HG03066 (cell line): Measurements from ENCODE around the gene NFXL1.
A peak's percentile ranks its signal among the peaks of the same experiment; 100 is the strongest.
"Not testable (repeated sequence)": the region's sequence is repeated elsewhere in the genome, so short reads cannot be mapped to it uniquely, and the experiment has no call there.

ENCODE experiments used
- ATAC-seq: cut with Tn5 transposase; IDR thresholded peaks from one replicate; pipeline ENCODE4 v1.9.1; 2021; ENCODE audit warnings: low read depth; ENCODE audit not compliant: unreplicated experiment

The NFXL1 gene

GRCh38 chr4:47914220-47914925 lies at the start of gene NFXL1:
Gene NFXL1 (minus strand): TSS chr4:47914583. CDS start chr4:47914203, 380 bp downstream.
- peak; percentile 96 for ATAC-seq

- ATAC-seq = no peak
Observed at GRCh38 chr4:47954677-47955076, 40.3 kb upstream of the NFXL1 start.

GRCh38 chr4:47954245-47954644 lies 39.9 kb upstream of the NFXL1 start:
- ATAC-seq = no peak

GRCh38 chr4:47945930-47946726 lies 31.7 kb upstream of the NFXL1 start:
- ATAC-seq = no peak

DNA sequence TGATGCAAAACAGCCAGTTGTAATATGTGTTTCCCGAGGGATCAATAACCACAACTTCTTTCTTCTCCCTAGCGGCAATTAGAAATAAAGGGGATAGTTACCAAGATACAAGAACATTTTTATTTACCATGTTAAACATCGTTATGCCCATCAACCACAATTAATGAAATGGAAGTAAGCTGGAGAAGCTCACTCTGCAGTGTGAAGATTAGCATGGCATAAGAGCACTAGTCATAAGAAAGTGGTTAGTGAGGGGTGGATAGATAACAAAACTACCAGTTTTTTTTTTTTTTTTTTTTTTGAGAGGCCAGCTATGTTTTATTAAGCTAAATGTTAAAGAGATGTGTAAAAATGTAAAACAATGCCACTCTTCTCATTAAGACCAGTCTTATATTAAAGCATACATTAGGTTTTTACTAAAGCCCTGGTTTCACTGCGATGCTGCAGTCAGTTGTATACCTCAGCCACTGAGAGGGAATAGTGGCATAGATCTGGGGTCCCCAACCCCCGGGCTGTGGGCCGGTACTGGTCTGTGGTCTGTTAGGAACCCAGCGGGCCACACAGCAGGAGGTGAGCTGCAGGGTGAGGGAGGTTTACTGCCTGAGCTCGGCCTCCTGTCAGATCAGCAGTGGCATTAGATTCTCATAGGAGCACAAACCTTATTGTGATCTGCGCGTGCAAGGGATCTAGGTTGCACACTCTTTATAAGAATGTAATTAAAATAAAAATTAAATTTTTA lies 27.9 kb upstream of the NFXL1 start:
- no peak for ATAC-seq

- no peak for ATAC-seq
Observed at GRCh38 chr4:47939456-47939855, 25.1 kb upstream of the NFXL1 start.

- ATAC-seq = no peak
Observed at GRCh38 chr4:47936336-47936735, 22.0 kb upstream of the NFXL1 start.

DNA sequence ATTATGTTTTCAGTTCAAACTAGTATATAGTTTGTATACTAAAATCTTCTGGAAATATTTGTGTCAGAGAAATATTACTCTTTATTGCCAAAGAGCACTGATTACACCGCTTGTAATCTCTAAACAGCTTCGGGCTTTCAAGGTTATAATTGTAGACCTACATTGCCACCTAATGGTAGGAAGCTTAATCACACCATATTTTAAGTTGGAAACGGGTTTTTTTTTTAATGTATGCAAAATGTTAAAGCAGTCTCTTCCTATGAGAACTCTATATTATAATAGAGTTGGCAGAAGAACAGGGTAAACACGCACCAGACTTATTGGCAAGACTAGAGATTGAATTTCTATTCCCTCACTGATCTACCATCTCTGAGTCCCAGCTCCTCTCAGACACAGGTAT lies 19.5 kb upstream of the NFXL1 start:
- ATAC-seq = peak; percentile 55

- ATAC-seq = no peak
Observed at GRCh38 chr4:47930971-47931804, 16.8 kb upstream of the NFXL1 start.

DNA sequence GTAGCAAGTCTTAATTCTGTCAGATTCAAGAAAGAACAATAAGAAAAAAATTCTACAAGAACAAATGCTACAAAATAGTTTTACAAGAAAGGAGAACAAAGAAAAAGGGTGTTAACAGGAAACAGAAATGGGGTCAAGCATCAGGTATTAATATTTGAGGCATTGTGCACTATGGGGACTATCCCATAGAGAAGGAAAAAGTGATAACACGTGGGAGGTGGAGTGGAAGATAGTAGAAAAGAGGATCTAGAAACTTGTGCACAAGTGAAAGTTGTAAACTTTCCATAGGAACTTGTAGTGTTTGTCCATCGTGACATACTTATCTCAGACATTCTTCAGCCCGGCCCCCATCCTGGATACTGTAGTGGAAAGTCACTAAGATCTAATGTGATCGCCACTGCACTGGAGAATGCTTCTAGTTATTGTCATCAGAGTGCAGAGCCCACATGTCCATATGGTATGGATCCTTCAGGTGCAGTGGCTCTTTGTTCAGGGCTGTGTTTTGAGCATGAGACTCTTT lies 15.4 kb upstream of the NFXL1 start:
- no peak for ATAC-seq

DNA sequence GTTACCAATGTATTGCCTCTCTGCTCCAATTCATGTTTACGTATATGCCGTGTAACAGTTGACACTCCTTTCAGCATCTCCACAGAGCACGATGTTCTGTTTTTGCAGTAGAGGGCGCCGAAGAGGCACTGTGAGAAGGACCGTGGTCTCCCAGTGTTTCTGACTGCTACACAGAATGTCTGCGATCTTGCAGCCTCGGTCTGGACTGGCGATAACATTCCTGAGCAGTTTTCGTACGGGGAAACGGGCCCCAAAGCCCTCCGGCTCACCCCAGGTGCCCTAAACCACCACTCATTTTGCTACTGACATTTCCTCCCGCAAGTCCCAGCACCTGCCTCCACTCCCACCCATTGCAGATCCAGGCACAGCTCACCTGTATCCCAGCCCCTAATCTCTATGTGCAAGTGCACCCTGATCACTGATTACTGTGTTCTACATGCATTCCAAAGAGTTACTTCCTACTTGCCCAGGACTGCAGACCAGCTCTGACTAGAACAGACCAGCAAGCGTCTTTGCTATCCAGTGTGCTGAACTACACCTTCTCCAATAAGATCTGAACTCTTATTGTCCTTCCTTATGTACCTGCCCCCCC lies 12.4 kb upstream of the NFXL1 start:
- peak; percentile 96 for ATAC-seq

GRCh38 chr4:47923261-47923608 lies 8.9 kb upstream of the NFXL1 start:
- not testable (repeated sequence) for ATAC-seq

GRCh38 chr4:47922436-47923260 lies 8.3 kb upstream of the NFXL1 start:
- ATAC-seq = not testable (repeated sequence)

GRCh38 chr4:47917163-47917562 lies 2.8 kb upstream of the NFXL1 start:
- not testable (repeated sequence) for ATAC-seq

GRCh38 chr4:47915378-47915777 lies 995 bp upstream of the NFXL1 start:
- ATAC-seq = no peak

- no peak for ATAC-seq
Observed at GRCh38 chr4:47914926-47915237, 499 bp upstream of the NFXL1 start.

- peak; percentile 26 for ATAC-seq
Observed at GRCh38 chr4:47913861-47914219, 543 bp downstream of the NFXL1 start.

GRCh38 chr4:47913330-47913729 lies 1.1 kb downstream of the NFXL1 start:
- no peak for ATAC-seq

- no peak for ATAC-seq
Observed at GRCh38 chr4:47907089-47907646, 7.2 kb downstream of the NFXL1 start.
